Measurements from ENCODE around the gene HOXB6.

The HOXB6 gene

GRCh38 chr17:48596735-48597527 lies 7.9 kb downstream of the HOXB6 start:
- Histone ChIP-seq H3K79me2 (ENCODE audit: insufficient read depth, low read length) (no peaks in the 10 kb centered on the region), H3K27me3 (ENCODE audit: insufficient read depth, low read length, poor library complexity) (peaks cover 3% of the 10 kb centered on the region), H4K20me1 (ENCODE audit: insufficient read depth, low read length) (no peaks in the 10 kb centered on the region), H3K27ac (ENCODE audit: low read length) (no peak overlapping the region), H3K4me2 (ENCODE audit: insufficient read depth, low read length) (no peak overlapping the region), H3K36me3 (ENCODE audit: insufficient read depth, low read length) (no peaks in the 10 kb centered on the region), H3K9ac (ENCODE audit: low read depth, low read length) (no peak overlapping the region), H2AFZ (ENCODE audit: low read depth, low read length) (no peak overlapping the region), H3K4me1 (ENCODE audit: insufficient read depth, low read length) (no peaks in the 10 kb centered on the region), H3K4me3 (ENCODE audit: low read depth in 1 of 2, low read length in 2 of 2) (no peak overlapping the region), H3K9me3 (ENCODE audit: insufficient read depth, low read length, severe bottlenecking) (no peaks in the 10 kb centered on the region)
- DNase-seq (no peak), ATAC-seq (ENCODE audit: insufficient read depth, low read depth) (no peak)
- TF ChIP-seq CTCF (IDR thresholded peaks at IDR 0.05; ENCODE audit: borderline replicate concordance, extremely low read depth, low read length, poor library complexity, severe bottlenecking) (no peak), EZH2 (IDR thresholded peaks at IDR 0.05; ENCODE audit: borderline replicate concordance, low read depth, low read length, severe bottlenecking) (no peak)

- Histone ChIP-seq H3K9me3 (ENCODE audit: insufficient read depth, low read length, severe bottlenecking) (no peaks in the 10 kb centered on the region), H3K4me3 (ENCODE audit: low read depth in 1 of 2, low read length in 2 of 2) (no peak overlapping the region), H3K4me2 (ENCODE audit: insufficient read depth, low read length) (no peak overlapping the region), H3K27ac (ENCODE audit: low read length) (no peak overlapping the region), H3K9ac (ENCODE audit: low read depth, low read length) (no peak overlapping the region), H3K36me3 (ENCODE audit: insufficient read depth, low read length) (no peaks in the 10 kb centered on the region), H4K20me1 (ENCODE audit: insufficient read depth, low read length) (no peaks in the 10 kb centered on the region), H3K27me3 (ENCODE audit: insufficient read depth, low read length, poor library complexity) (peaks cover 3% of the 10 kb centered on the region), H3K4me1 (ENCODE audit: insufficient read depth, low read length) (no peaks in the 10 kb centered on the region), H2AFZ (ENCODE audit: low read depth, low read length) (no peak overlapping the region), H3K79me2 (ENCODE audit: insufficient read depth, low read length) (no peaks in the 10 kb centered on the region)
- ATAC-seq (ENCODE audit: insufficient read depth, low read depth) (no peak), DNase-seq (no peak)
- TF ChIP-seq CTCF (IDR thresholded peaks at IDR 0.05; ENCODE audit: borderline replicate concordance, extremely low read depth, low read length, poor library complexity, severe bottlenecking) (no peak), EZH2 (IDR thresholded peaks at IDR 0.05; ENCODE audit: borderline replicate concordance, low read depth, low read length, severe bottlenecking) (no peak)
These were observed 8.6 kb downstream of the HOXB6 start for GRCh38 chr17:48596000-48596734.

- no peak overlapping the region for H3K4me3 ChIP-seq (ENCODE audit: low read depth in 1 of 2, low read length in 2 of 2)
- H3K79me2 ChIP-seq (ENCODE audit: insufficient read depth, low read length), result no peaks in the 10 kb centered on the region
These were observed 9.3 kb downstream of the HOXB6 start for GRCh38 chr17:48595278-48595999.

More at GRCh38 chr17:48595278-48595999, 9.3 kb downstream of the HOXB6 start:
- Histone ChIP-seq H3K9ac (ENCODE audit: low read depth, low read length) (no peak overlapping the region), H2AFZ (ENCODE audit: low read depth, low read length) (no peak overlapping the region), H4K20me1 (ENCODE audit: insufficient read depth, low read length) (no peaks in the 10 kb centered on the region), H3K27me3 (ENCODE audit: insufficient read depth, low read length, poor library complexity) (peaks cover 3% of the 10 kb centered on the region), H3K36me3 (ENCODE audit: insufficient read depth, low read length) (no peaks in the 10 kb centered on the region), H3K9me3 (ENCODE audit: insufficient read depth, low read length, severe bottlenecking) (no peaks in the 10 kb centered on the region), H3K4me1 (ENCODE audit: insufficient read depth, low read length) (no peaks in the 10 kb centered on the region), H3K4me2 (ENCODE audit: insufficient read depth, low read length) (no peak overlapping the region), H3K27ac (ENCODE audit: low read length) (no peak overlapping the region)
- ATAC-seq (ENCODE audit: insufficient read depth, low read depth) (no peak), DNase-seq (no peak)
- TF ChIP-seq EZH2 (IDR thresholded peaks at IDR 0.05; ENCODE audit: borderline replicate concordance, low read depth, low read length, severe bottlenecking), result no peak
- TF ChIP-seq CTCF (IDR thresholded peaks at IDR 0.05; ENCODE audit: borderline replicate concordance, extremely low read depth, low read length, poor library complexity, severe bottlenecking), result no peak

All from DND-41 (cell line).